GM18873 (cell line): ENCODE measurements around the gene TMEM86B.
A peak's percentile ranks its signal among the peaks of the same experiment; 100 is the strongest.

Experiments
- ATAC-seq: cut with Tn5 transposase; IDR thresholded peaks from one replicate; pipeline ENCODE4 v1.9.1; 2021; ENCODE audit warnings: mild to moderate bottlenecking, moderate library complexity, moderate number of reproducible peaks; ENCODE audit not compliant: unreplicated experiment, low FRiP score

TMEM86B gene

GRCh38 chr19:55228403-55229031, at the start of gene TMEM86B:
TMEM86B (minus strand) TSS chr19:55228763; CDS start chr19:55228741, 22 bp downstream.
- ATAC-seq, result no peak

GRCh38 chr19:55277494-55277893, 48.9 kb upstream of the TMEM86B start:
- no peak for ATAC-seq

GRCh38 chr19:55276720-55277430, 48.3 kb upstream of the TMEM86B start:
- ATAC-seq, result peak; percentile 8

- ATAC-seq, result peak; percentile 37
These were observed 47.5 kb upstream of the TMEM86B start for GRCh38 chr19:55275851-55276719.

GRCh38 chr19:55273978-55274707, 45.6 kb upstream of the TMEM86B start:
- no peak for ATAC-seq

GRCh38 chr19:55272142-55272541, 43.6 kb upstream of the TMEM86B start:
- ATAC-seq, result no peak

- ATAC-seq, result no peak
These were observed 41.8 kb upstream of the TMEM86B start for GRCh38 chr19:55270172-55270942.

GRCh38 chr19:55269299-55269698, 40.7 kb upstream of the TMEM86B start:
- no peak for ATAC-seq

- no peak for ATAC-seq
These were observed 38.3 kb upstream of the TMEM86B start for GRCh38 chr19:55266840-55267239.

GRCh38 chr19:55266404-55266803, 37.8 kb upstream of the TMEM86B start:
- no peak for ATAC-seq

- no peak for ATAC-seq
These were observed 37.3 kb upstream of the TMEM86B start for GRCh38 chr19:55265723-55266386.

GRCh38 chr19:55265173-55265572, 36.6 kb upstream of the TMEM86B start:
- no peak for ATAC-seq

GRCh38 chr19:55264531-55264930, 36.0 kb upstream of the TMEM86B start:
- ATAC-seq, result no peak

GRCh38 chr19:55262359-55262758, 33.8 kb upstream of the TMEM86B start:
- no peak for ATAC-seq

- ATAC-seq, result no peak
These were observed 33.1 kb upstream of the TMEM86B start for GRCh38 chr19:55261671-55262126.

GRCh38 chr19:55259540-55260210, 31.1 kb upstream of the TMEM86B start:
- no peak for ATAC-seq

- peak; percentile 70 for ATAC-seq
These were observed 30.4 kb upstream of the TMEM86B start, which contains the start of gene PPP6R1 for GRCh38 chr19:55258828-55259539. PPP6R1 (minus strand) TSS chr19:55259017; CDS start chr19:55247103, 11,914 bp downstream.

GRCh38 chr19:55258476-55258827, 29.9 kb upstream of the TMEM86B start:
- peak; percentile 26 for ATAC-seq
